BJ (cell line): ENCODE results near the gene OR5AU1. TPM values are rescaled to one million over a fixed set of nuclear protein-coding genes. Genes with fewer than 3 reads are reported as not detected.

Experiments used
- CTCF ChIA-PET: fragments of 350-600 bp; formaldehyde crosslinking; extraction: SDS; loops from one replicate; lab custom pipeline; 2021; ENCODE audit warnings: antibody characterized with exemption, inconsistent platforms; lab: Yijun Ruan, JAX
- POLR2A ChIA-PET: fragments of 300-600 bp; sonication (Branson Sonifier 250); formaldehyde crosslinking; extraction: SDS; loops from one replicate; lab custom pipeline; 2021; ENCODE audit warnings: antibody characterized with exemption; lab: Charles Lee
- DNase-seq: peaks from one replicate; pipeline ENCODE4 v3.0.0-alpha.2; 2011; ENCODE audit warnings: low read depth
- H3K27me3 ChIP-seq: 2 replicates; pipeline ENCODE4 v1.6.0; 2011; ENCODE audit warnings: low read length; ENCODE audit not compliant: control insufficient read depth, insufficient read depth
- H3K36me3 ChIP-seq: 2 replicates; pipeline ENCODE4 v1.5.1; 2011; ENCODE audit warnings: low read length; ENCODE audit not compliant: control insufficient read depth, insufficient read depth
- H3K4me3 ChIP-seq: 2 replicates; pipeline ENCODE4 v1.5.1; 2011; ENCODE audit warnings: low read depth, mild to moderate bottlenecking, control low read depth, low read length
- CTCF ChIP-seq: IDR thresholded peaks from 2 replicates; pipeline ENCODE4 v1.5.1; 2011; ENCODE audit warnings: low read depth, mild to moderate bottlenecking, control low read depth, inconsistent platforms, low read length, moderate library complexity; ENCODE audit not compliant: insufficient read depth
- polyA minus RNA-seq: library from RNA; depleted of rRNA, polyadenylated mRNA; stranded (reverse); fragments of >200 nt; gene quantifications from 2 replicates; pipeline ENCODE4 v1.2.3, GENCODE V29; 2011; rRNA and poly(A)+ RNA removed
- polyA plus RNA-seq: library from polyadenylated mRNA; depleted of rRNA; stranded (reverse); fragments of >200 nt; gene quantifications from 2 replicates; pipeline ENCODE4 v1.2.3, GENCODE V29; 2011; rRNA removed

The OR5AU1 gene
- polyA plus RNA-seq: not detected in 2 replicates
- not detected in 2 replicates for polyA minus RNA-seq

GRCh38 chr14:21155963-21156362 lies at the start of gene OR5AU1:
Gene OR5AU1 (minus strand): TSS chr14:21156063. CDS start chr14:21155872, 191 bp downstream.
- no peak for TF ChIP-seq CTCF
- Histone ChIP-seq H3K36me3 (no peaks in the 10 kb centered on the region), H3K4me3 (no peak within 1 kb of the TSS), H3K27me3 (peaks cover 4% of the 10 kb centered on the region; the same call in 1 of the 2 replicates)
- ChIA-PET CTCF (interaction anchor here (2.4 kb wide), 1 partner anchor 20 kb away, joined by 10 read pairs; no protein-coding TSS in a partner anchor), POLR2A (no interaction called here)
- no peak for DNase-seq

GRCh38 chr14:21205026-21205677 lies 49.3 kb upstream of the OR5AU1 start:
- Histone ChIP-seq H3K27me3 (no peaks in the 10 kb centered on the region), H3K36me3 (peaks cover 10% of the 10 kb centered on the region), H3K4me3 (no peak overlapping the region)
- POLR2A ChIA-PET: no interaction called here
- CTCF ChIA-PET: no interaction called here
- no peak for DNase-seq
- TF ChIP-seq CTCF: no peak

GRCh38 chr14:21204167-21205025 lies 48.5 kb upstream of the OR5AU1 start:
- no peak for TF ChIP-seq CTCF
- Histone ChIP-seq H3K36me3 (peaks cover 10% of the 10 kb centered on the region), H3K4me3 (no peak overlapping the region), H3K27me3 (no peaks in the 10 kb centered on the region)
- no peak for DNase-seq
- POLR2A ChIA-PET: no interaction called here
- CTCF ChIA-PET: interaction anchor here (1.7 kb wide), 1 partner anchor 11 kb away, joined by 4 read pairs; no protein-coding TSS in a partner anchor

GRCh38 chr14:21203470-21204166 lies 47.8 kb upstream of the OR5AU1 start:
- H3K36me3 ChIP-seq: peaks cover 9% of the 10 kb centered on the region
- no peak for DNase-seq
- no peaks in the 10 kb centered on the region for H3K27me3 ChIP-seq
- H3K4me3 ChIP-seq: no peak overlapping the region
- POLR2A ChIA-PET: no interaction called here
- no peak for TF ChIP-seq CTCF
- CTCF ChIA-PET: interaction anchor here (0.5 to 1.7 kb wide), 3 partner anchors 9 to 17 kb away, joined by 3 to 4 read pairs (median 3); no protein-coding TSS in a partner anchor
